AG10803 (cell line): Measurements from ENCODE around the gene UBE2O.

Experiments used
- DNase-seq: peaks from one replicate; pipeline ENCODE4 v3.0.0; 2010; ENCODE audit warnings: low read depth
- H3K4me3 ChIP-seq: 2 replicates; pipeline ENCODE4 v1.5.1; 2011; ENCODE audit warnings: mild to moderate bottlenecking, low read length, control low read depth
- TF ChIP-seq, protein P1 (sequence below): conservative IDR thresholded peaks from 2 replicates; pipeline ENCODE4 v1.5.1; 2011; ENCODE audit warnings: mild to moderate bottlenecking, low read length, control low read depth, inconsistent platforms

The UBE2O gene

DNA sequence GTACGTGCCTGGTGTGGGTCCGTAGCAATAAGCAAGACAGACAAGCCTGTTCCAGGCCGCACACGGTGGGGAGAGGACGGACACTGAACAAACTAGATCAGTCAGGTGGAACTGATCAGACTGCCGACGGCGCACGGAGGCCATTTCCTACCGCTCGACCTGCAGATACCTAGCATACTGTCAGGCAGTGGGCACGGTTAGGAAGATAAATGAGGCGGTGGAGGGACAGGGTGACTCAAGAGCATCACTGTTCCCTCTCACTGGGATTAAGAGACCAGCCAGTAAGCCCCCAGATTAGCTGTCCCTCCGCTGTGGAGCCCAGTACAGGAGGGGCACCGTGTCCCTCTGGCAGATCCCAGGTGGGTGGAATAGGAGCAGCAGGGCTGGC lies 19.3 kb upstream of the UBE2O start:
- TF ChIP-seq, protein P1, sequence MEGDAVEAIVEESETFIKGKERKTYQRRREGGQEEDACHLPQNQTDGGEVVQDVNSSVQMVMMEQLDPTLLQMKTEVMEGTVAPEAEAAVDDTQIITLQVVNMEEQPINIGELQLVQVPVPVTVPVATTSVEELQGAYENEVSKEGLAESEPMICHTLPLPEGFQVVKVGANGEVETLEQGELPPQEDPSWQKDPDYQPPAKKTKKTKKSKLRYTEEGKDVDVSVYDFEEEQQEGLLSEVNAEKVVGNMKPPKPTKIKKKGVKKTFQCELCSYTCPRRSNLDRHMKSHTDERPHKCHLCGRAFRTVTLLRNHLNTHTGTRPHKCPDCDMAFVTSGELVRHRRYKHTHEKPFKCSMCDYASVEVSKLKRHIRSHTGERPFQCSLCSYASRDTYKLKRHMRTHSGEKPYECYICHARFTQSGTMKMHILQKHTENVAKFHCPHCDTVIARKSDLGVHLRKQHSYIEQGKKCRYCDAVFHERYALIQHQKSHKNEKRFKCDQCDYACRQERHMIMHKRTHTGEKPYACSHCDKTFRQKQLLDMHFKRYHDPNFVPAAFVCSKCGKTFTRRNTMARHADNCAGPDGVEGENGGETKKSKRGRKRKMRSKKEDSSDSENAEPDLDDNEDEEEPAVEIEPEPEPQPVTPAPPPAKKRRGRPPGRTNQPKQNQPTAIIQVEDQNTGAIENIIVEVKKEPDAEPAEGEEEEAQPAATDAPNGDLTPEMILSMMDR, result no peak
- H3K4me3 ChIP-seq, result no peak overlapping the region
- no peak for DNase-seq

DNA sequence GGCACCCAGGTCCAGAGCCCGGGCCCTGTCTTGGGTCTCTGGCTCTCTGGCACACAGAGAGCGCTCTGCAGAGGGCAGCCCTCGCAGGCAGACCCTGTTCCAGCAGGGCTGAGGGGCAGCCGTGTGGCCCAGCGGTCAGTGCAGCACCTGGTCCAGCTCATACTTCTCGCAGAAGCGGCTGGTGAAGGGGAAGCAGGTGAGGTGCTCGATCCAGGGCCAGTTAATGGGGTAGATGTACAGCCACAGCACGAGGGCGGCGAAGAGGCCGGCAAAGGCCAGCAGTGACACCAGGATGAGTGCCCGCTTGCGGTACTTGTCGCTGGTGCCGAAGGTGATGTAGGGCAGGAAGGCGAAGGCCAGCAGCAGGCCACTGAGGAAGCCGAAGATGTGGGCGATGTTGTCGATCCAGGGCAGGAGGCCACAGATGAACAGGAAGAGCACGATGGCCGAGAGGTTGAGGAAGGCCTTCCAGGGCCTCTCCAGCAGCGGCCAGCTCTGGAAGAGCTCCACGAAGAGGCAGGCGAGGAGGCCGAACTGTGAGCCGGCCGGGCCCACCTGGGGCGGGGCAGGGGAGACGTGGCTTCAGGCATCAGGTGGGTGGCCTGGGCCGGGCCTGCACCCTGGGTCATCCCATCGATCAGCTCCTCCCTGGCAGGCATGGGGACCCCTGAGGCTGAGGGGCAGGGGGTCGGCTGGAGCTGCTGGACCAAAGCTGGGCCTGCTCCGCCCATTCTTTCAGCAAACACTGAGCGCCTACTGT lies 18.7 kb upstream of the UBE2O start:
- DNase-seq, result no peak
- TF ChIP-seq, protein P1, result no peak
- H3K4me3 ChIP-seq, result no peak overlapping the region

DNA sequence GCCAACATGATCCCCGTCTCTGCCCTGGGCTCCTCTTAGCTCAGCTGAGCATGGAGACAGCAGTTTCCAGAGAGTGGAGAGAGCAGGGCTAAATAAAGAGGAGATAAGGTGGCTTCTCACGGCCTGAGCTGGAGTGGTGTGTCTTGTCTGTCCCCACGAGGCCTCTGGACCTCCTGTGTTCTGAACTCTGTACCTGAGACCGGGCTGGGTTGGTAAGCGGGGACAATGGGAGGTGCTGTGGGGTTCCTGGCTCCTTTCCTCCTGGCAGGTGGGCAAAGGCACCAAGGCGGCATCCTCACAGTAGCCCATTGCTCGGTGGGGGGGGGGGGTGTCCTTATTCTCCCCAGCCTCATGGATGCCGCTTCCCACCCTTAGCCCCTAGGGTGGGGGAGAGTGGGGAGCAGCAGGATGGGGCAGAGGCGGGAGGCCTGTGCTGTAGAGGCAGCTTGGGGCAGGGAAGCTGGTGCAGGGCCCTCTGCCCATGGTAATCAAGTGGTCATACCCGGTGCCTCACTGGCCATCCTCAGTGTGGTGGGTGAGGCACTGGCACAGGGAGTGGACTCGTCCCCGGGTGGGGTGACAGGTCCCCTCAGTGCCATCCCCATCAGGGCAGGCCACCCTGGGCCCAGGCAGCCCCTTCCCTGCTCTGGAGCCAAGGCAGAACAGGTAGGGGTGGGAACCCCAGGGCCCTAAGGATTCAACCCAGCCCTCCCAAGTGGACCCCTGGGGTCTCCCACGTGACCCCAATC lies 17.2 kb upstream of the UBE2O start:
- no peak overlapping the region for H3K4me3 ChIP-seq
- TF ChIP-seq, protein P1, result no peak
- DNase-seq, result no peak

DNA sequence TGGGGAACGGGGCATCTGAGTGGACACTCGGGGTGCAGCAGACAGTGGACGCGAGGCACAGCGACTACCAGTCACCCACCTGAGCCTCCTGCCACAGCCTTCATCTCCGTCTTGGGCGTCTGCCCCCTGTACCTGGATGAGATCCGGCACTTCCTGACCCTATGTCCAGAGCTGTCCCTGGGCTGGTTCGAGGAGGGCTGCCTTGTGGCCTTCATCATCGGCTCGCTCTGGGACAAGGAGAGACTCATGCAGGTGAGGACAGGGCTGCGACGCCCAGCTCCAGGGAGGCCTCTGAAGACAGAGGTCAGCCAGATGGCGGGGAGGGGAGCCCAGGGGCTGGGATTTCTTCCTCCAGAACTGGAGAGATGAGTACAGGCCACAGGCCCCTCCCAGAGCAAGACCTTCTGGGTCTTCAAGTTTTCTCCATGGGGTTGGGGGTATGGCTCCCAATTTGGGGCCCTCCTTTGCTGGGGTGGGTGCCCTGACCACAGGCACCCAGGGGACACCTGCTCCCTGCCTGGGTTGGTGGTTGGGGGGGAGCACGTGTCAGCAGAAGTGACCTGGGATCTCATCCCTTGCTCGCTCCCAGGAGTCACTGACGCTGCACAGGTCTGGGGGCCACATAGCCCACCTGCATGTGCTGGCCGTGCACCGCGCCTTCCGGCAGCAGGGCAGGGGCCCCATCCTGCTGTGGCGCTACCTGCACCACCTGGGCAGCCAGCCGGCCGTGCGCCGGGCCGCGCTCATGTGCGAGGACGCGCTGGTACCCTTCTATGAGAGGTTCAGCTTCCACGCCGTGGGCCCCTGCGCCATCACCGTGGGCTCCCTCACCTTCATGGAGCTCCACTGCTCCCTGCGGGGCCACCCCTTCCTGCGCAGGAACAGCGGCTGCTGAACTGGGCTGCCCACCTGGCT lies 16.4 kb upstream of the UBE2O start:
- no peak overlapping the region for H3K4me3 ChIP-seq
- TF ChIP-seq, protein P1, result no peak
- DNase-seq, result no peak

DNA sequence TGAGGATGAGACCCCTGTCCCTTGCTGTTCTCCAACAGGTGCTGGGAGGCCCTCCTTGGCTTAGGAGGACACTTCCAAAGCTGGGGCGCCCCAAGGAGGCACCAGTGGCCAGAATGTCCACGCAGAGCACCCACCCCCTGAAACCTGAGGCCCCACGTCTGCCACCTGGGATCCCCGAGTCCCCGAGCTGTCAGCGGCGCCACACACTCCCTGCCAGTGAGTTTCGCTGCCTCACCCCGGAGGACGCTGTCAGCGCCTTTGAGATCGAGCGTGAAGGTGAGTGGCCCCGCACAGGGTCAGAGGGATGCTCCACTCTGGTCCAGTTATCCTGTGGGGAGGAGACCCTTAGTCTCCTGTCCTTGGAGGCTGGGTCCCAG lies 15.7 kb upstream of the UBE2O start:
- no peak for DNase-seq
- H3K4me3 ChIP-seq, result no peak overlapping the region
- TF ChIP-seq, protein P1, result no peak

DNA sequence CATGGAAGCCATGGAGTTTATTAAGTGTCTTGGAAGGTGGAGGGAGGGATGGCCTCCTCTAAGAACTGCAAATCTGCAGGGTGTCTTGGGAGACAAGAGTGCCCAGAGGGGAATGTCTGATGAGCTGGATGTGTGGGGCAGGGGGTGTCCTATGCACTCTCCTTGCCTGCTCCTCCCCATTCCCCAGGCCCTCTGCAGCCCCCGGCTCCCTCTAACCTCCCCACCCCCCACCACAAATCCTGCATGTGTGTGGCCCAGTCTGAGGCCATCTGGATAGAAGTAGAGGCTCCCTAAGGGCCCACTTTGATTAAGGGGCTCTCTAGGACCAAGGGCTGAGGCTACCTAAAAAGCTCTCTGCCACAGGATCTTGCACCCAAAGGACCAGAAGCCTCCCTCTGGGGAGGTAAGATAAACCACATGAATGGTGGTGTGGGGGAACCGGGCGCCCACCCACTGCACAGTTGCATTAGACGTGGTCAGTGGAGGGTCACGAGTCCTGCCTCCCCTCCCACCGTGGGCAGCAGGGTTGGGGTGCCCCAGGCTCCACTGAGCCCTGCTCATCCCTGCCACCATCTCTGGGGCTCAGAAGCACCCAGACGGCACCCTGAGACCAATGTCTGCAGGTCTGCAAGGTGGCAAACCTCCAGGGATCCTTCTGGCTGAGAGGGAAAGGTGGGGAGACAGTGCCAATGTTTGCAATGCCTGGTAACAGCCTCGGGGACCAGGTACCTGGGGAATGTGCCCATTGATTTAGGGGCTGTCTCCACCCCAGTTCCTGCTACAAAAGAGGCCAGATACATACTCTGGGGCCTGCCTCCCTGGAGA lies 15.1 kb upstream of the UBE2O start:
- H3K4me3 ChIP-seq, result no peak overlapping the region
- no peak for DNase-seq
- TF ChIP-seq, protein P1, result no peak
